ENCODE results near the gene SLC35A2. TPM values are rescaled to one million over a fixed set of nuclear protein-coding genes. Genes with fewer than 3 reads are reported as not detected.

The SLC35A2 gene
- total RNA-seq, 2 experiments from 2014 or later: 9.9 to 22.2 TPM

DNA sequence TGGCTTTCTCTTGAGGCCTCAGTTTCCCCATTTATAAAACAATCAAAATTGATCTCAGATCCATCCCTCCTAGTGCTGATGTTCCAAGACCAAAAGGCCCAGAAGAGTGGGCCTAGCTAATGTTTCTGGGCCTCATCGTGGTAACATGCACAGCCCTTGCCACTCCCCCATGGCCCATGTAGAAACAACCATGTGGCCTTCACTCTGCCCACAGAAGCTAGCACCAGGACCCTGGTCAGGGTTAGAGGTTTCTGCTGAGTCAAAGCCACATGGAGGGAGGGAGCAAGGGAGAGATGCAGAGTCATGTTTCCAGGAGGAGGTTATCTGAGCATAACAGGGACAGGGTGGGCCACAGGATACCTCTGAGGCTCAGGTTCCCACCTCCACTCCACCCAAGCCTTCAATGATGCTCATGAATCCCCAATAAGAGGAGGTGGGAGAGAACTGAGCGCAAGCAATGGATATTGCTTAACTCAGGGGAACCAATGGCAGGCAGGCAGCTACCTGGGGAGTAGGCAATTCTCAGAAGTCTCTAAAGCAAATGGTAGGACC, 29.0 kb upstream of the SLC35A2 start:
- H3K79me2 ChIP-seq (ENCODE audit: insufficient read depth, low read depth, low read length): peaks cover 42% of the 10 kb centered on the region; the same call in 1 of the 2 replicates
- H4K20me1 ChIP-seq (ENCODE audit: insufficient read depth, low read length): no peaks in the 10 kb centered on the region
- H2AFZ ChIP-seq (ENCODE audit: low read length): no peak overlapping the region
- H3K9me3 ChIP-seq (ENCODE audit: low read length): no peaks in the 10 kb centered on the region
- peak overlapping the region; percentile 88 for H3K4me2 ChIP-seq (ENCODE audit: low read length)
- H3K27ac ChIP-seq (ENCODE audit: low read depth, low read length, poor library complexity, severe bottlenecking): peak overlapping the region; percentile 100
- intact Hi-C loops (cut with micrococcal nuclease; ENCODE audit: unreplicated experiment): no loop called here
- H3K36me3 ChIP-seq (ENCODE audit: insufficient read depth, low read length): peaks cover 49% of the 10 kb centered on the region
- no peaks in the 10 kb centered on the region for H3K9me2 ChIP-seq (ENCODE audit: insufficient read depth, low read length)
- CTCF ChIA-PET (ENCODE audit: unreplicated experiment): no interaction called here
- H3K4me3 ChIP-seq (ENCODE audit: low read depth, low read length, poor library complexity, severe bottlenecking): peak overlapping the region; percentile 60
- peaks cover 88% of the 10 kb centered on the region for H3K4me1 ChIP-seq (ENCODE audit: insufficient read depth, low read length, poor library complexity, severe bottlenecking)
- POLR2A ChIA-PET: interaction anchor here (0.7 to 1.4 kb wide), 3 partner anchors 13 to 286 kb away, joined by 3 to 5 read pairs (median 4); no protein-coding TSS in a partner anchor
- no peak for DNase-seq (ENCODE audit: low spot score)
- no peak for TF ChIP-seq EZH2phosphoT487 (IDR thresholded peaks at IDR 0.05; ENCODE audit: borderline replicate concordance, low read depth, low read length)
- TF ChIP-seq CTCF (conservative IDR thresholded peaks at IDR 0.05; ENCODE audit: low read length): no peak
- no TSS peak for BruUV-seq (replicated peaks)

- Histone ChIP-seq H3K4me1 (ENCODE audit: insufficient read depth, low read length, poor library complexity, severe bottlenecking) (peaks cover 94% of the 10 kb centered on the region), H3K27ac (ENCODE audit: low read depth, low read length, poor library complexity, severe bottlenecking) (peak overlapping the region; percentile 100), H4K20me1 (ENCODE audit: insufficient read depth, low read length) (no peaks in the 10 kb centered on the region), H3K9me2 (ENCODE audit: insufficient read depth, low read length) (no peaks in the 10 kb centered on the region), H3K4me2 (ENCODE audit: low read length) (peak overlapping the region; percentile 88), H3K79me2 (ENCODE audit: insufficient read depth, low read depth, low read length) (peaks cover 42% of the 10 kb centered on the region; the same call in 1 of the 2 replicates), H3K4me3 (ENCODE audit: low read depth, low read length, poor library complexity, severe bottlenecking) (peak overlapping the region; percentile 60), H3K9me3 (ENCODE audit: low read length) (no peaks in the 10 kb centered on the region), H2AFZ (ENCODE audit: low read length) (no peak overlapping the region), H3K36me3 (ENCODE audit: insufficient read depth, low read length) (peaks cover 57% of the 10 kb centered on the region)
- ChIA-PET CTCF (ENCODE audit: unreplicated experiment) (interaction anchor here (0.7 to 1.1 kb wide), 2 partner anchors 12 to 163 kb away, joined by 3 read pairs; no protein-coding TSS in a partner anchor), POLR2A (interaction anchor here (1.0 to 1.4 kb wide), 3 partner anchors 12 to 26 kb away, joined by 3 to 8 read pairs (median 5); no protein-coding TSS in a partner anchor)
- no TSS peak for BruUV-seq (replicated peaks)
- peak; percentile 74 for DNase-seq (ENCODE audit: low spot score)
- no peak for TF ChIP-seq CTCF (conservative IDR thresholded peaks at IDR 0.05; ENCODE audit: low read length)
- TF ChIP-seq EZH2phosphoT487 (IDR thresholded peaks at IDR 0.05; ENCODE audit: borderline replicate concordance, low read depth, low read length): no peak
- intact Hi-C loops (cut with micrococcal nuclease; ENCODE audit: unreplicated experiment): loop anchor here (2.0 to 5.0 kb wide), 3 partner anchors 17 to 262 kb away; partner anchors contain the start of genes OTUD5, PQBP1 and TIMM17B
Measured at GRCh38 chrX:48939524-48940228, 28.2 kb upstream of the SLC35A2 start.

Data from OCI-LY7 (cell line).